T-helper 9 cell (primary cell): ENCODE data around the gene WWOX.
A peak's percentile ranks its signal among the peaks of the same experiment; 100 is the strongest.
"Not testable (repeated sequence)": the region's sequence is repeated elsewhere in the genome, so short reads cannot be mapped to it uniquely, and the experiment has no call there.

Experiments used
- DNase-seq: peaks from one replicate; pipeline ENCODE4 v3.0.0-alpha.2; 2020

WWOX gene

GRCh38 chr16:79206889-79207288 is 1107.4 kb downstream of the WWOX start:
- no peak for DNase-seq

DNA sequence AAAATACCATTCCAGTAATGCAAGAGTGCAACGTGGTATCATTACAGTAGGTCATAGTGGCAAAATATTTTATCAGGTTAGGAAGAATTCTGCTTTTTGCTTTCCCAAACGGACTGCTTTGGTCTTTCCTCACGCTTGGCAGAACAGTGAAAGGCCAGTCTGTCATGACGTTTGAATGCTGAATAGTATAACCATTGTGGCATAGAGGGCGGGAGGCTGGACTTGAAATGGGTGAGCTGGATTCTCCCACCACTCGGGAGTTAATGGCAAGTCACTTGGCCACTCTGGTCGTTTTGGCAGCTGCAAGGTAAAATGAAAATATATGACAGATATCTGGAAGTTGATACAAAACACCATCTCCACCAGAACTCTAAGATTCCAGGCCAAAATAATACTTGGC is 1109.9 kb downstream of the WWOX start:
- no peak for DNase-seq

DNA sequence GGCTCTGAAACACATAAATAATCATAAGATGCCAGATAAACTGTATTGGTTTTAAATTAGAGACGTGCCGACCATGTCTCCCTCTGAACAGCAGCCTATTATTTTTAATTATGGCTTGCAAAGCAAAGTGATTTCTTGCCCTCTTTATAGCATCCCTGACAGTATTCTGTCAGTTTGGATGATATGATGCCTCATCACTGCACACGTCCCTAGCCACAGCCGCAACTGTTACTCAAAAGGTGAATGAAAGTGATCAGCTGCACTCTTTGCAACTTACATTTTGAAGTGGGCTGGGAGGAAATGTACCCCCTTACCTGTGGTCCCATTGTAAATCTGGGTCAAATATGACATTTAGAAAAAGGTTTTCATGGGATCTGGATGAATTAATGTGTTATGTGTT is 1111.2 kb downstream of the WWOX start:
- DNase-seq: no peak

DNA sequence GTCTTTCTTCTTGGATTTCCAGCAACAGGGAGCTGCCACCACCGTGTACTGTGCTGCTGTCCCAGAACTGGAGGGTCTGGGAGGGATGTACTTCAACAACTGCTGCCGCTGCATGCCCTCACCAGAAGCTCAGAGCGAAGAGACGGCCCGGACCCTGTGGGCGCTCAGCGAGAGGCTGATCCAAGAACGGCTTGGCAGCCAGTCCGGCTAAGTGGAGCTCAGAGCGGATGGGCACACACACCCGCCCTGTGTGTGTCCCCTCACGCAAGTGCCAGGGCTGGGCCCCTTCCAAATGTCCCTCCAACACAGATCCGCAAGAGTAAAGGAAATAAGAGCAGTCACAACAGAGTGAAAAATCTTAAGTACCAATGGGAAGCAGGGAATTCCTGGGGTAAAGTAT is 1112.1 kb downstream of the WWOX start:
- DNase-seq: no peak

GRCh38 chr16:79212114-79212791 is 1112.8 kb downstream of the WWOX start:
- DNase-seq: no peak

DNA sequence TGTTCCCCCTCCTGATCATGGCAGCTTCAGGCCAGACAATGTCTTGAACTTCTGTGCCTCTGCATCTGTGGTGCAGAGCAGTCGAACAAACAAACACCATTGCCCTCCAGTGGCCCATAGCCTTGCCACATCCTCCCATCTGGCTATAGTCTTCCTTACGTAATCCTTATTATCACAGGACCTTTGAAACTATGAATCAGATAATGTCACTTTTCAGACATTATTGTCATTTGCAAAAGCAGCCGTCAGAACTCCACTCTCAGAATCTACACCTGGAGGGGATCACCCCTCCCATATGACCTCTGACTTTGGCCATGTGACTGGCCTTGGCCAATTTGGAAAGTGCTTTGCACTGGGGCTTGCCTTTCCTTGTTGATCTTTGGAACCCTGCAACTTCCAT is 1113.8 kb downstream of the WWOX start:
- no peak for DNase-seq

DNA sequence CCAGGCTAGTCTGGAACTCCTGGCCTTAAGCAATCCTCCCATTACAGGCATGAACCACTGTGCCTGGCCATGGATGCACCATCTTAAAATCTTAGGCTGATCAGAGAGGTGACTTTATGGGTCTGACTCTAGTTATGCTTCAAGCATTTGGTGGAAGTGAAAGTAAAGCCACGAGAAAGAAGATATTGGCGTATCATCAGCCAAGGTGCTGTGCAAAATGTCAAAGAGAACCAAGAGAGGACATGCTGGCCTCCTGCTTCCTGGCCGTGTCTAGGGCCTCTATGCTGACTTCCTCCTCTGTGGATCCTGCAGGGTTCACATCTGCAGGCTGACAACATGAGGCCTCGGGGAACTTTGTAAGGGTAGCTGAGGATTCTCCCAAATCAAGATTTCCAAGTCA is 1115.8 kb downstream of the WWOX start:
- DNase-seq: no peak

DNA sequence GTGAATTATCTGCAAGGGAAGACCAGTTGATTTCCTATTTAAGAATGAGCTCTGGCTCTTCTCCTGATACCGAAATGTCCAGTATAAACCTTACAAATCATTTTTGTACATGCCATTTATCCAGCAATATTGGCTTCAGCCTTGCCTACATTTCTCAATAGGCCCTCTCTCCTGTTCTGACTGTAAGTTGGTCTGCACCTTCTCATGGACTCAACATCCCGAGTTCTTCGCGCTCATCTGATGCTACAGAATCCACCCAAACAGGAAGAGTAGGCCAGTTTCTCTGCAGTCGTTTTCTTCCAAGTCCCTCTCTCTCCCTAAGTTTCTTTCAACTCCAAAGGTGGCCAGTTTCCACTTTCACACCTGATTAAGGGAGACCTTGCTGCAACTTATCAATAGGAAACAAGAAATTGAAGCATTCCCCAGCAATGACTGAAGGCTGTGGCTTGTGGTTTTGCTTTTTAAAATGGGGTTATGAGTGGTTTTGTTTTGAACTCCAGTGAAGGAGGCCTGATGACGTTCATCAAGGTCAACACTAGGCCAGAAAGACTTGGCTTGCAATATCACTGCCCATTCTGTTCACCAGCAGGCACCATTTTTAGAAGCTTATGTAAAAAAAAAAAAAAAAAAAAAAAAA is 1118.0 kb downstream of the WWOX start:
- DNase-seq: no peak

DNA sequence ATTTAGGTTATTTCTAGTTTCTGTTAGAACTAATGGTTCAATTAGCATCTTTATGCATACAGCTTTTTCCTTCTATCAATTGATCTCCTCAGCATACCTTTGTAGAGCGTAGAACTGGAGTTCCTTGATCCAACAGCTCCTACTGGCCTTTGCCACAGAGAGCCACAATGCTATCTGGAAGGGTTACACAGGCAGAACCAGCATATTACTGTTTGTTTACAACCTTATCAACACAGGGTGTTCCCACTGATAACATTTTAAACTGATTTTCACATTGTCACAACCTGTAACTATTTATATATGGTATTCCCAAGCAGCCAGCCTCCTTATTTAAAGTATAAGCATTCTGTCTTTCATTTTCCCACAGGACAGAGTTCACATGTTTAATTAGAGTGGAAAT is 1118.9 kb downstream of the WWOX start:
- DNase-seq: no peak

DNA sequence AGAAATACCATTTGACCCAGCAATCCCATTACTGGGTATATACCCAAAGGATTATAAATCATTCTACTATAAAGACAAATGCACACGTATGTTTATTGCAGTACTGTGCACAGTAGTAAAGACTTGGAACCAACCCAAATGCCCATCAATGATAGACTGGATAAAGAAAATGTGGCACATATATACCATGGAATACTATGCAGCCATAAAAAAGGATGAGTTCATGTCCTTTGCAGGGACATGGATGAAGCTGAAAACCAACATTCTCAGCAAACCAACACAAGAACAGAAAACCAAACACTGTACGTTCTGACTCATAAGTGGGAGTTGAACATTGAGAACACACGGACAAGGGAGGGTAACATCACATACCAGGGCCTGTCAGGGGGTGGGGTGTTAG is 1126.5 kb downstream of the WWOX start:
- DNase-seq: not testable (repeated sequence)

GRCh38 chr16:79229361-79229760 is 1129.9 kb downstream of the WWOX start:
- DNase-seq: no peak

DNA sequence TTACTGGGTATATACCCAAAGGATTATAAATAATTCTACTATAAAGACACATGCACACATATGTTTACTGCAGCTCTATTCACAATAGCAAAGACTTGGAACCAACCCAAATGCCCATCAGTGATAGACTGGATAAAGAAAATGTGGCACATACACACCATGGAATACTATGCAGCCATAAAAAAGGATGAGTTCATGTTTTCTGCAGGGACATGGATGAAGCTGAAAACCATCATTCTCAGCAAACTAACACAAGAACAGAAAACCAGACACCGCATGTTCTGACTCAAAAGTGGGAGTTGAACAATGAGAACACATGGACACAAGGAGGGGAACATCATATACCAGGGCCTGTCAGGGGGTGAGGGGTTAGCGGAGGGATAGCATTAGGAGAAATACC is 1146.2 kb downstream of the WWOX start:
- not testable (repeated sequence) for DNase-seq

DNA sequence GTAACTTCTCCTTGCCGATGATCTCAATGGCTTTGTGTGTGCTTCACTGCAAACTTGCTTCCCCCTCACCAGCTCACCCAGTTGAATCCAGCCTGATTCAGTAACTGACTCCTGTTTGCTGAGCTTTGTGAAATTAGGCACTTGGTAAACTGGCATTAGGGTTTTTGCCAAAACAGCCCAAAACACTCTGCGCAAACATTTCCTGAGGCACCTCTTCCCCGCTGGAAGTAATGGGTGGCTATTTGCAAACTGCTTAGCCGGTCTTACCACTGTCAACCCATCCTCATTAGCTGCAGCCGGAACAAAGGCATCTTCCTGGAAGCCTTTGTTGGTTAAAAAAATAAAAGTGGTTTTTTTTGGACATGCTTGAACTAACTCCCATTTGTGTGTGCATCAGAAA is 1147.9 kb downstream of the WWOX start:
- no peak for DNase-seq

DNA sequence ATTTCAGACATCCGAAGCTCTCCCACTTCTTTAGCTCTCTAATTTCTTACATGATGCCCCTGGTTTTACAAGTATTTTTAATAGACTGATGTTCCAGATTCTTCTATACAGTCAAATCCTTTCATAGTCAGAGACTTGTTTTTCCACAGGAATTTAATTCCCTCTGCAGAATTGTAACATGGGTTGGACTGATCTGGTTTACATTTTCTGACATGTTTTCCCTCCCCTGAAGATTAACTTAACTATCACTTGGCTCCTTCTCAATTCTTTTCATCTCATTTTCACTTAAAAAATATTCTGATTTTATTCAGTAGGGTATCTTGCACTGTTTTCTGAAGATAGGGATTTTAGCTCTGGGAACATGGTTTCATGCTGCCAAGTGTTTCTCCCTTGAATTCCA is 1148.9 kb downstream of the WWOX start:
- DNase-seq: no peak

DNA sequence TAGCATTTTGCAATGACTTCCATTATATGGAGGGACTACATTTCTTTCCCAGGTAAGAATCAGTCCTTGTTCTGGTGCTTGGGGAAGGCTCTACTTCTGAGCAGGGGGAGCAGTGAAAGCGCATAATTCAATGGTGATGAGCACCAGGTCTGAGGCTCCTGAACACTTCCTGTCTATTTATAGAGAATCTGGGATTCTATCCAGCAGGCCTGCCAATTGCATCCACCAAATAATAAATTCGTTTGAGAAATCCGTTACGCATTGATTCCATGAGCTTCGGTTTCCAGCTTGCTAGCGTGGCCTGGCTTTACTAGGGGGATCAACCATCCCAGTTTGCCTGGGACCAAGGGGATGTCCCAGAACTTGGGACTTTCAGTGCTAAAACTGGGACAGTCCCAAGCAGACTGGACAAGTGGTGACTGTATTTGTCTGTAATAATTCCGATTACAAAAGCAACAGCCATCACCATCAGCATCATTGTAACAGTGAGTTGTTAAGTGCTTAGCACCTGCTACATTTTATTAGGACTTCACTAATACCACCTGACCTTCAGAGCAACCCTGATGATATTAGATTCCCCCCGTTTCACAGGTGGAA is 1151.1 kb downstream of the WWOX start:
- DNase-seq: no peak

GRCh38 chr16:79253100-79253631 is 1153.7 kb downstream of the WWOX start:
- DNase-seq: no peak

DNA sequence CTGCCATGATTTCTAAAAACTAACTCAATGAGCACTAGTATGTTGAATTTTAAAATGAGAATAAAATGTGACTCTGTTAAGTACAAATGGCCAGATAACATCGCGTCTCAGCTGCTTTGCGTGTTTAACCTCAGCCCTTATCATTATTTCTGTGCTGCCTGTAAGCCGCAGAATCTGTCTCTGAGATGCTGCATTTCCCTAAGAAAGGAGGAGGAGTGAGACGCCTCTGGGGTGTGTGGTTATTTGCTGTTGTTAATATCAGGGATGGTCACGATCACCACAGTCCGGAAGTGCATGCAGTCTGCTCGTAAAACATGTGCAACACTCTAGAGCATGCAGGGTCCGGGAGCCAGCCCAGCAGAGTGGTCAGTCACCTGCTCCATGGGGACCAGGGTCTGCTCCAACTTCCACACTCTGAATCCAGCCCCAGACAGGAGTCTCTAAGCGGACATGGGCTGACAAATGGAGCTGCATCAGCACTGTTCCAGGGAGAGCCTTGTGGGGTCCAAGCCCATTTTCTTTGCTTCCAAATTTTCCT is 1158.6 kb downstream of the WWOX start:
- DNase-seq: no peak

- DNase-seq: not testable (repeated sequence)
These were observed 1161.4 kb downstream of the WWOX start for GRCh38 chr16:79260890-79261289.

DNA sequence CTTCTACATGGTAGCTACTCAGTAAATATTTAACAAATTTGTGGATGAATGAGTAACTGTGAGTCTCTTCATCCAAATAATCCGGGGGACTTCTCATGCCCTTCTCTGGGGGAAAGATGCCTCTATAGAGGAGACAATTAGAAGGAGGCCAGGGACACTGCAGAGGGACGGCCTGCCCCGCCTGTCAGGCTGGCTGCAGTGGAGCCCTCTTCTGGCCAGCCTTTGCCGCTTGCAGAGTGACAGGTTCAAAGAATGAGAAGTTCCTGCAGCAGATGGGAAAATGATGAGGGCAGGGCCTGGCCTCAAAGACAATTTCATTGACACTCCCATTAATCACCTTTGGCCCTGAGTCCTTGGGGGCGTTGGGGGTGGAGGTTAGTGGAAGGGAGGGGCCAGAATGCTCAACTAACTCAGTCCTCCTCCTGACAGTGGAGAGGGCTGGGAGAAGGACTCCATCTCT is 1162.1 kb downstream of the WWOX start:
- DNase-seq: peak; percentile 32

DNA sequence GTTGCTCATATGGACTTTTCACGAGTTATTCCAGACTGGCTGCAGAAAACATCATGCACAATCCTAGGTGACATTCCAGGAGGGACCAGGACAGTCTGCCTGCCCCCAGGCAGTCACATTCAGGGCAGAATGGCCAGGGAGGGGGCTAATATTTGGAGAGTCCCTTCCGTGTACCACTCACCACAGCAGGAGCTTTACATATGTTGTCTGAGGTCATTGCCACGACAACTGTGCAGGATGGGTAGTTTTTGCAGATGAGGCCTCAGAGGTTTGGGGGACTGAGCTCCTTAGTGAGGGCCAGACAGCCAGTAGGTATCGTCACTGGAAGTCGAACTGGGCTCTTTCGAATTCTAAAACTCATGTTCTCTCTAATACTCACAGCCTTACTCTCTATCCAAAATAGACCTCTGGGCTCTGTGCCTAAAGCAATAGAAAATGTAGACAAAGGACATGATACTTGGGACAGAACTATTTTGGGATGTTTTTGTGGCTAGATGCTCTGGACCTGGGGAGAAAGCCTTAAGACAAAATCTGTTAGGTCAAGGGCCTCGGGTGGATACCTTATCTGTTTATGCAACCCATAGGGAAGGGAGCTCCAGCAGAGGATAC is 1162.6 kb downstream of the WWOX start:
- DNase-seq: no peak
